PC-3 (cell line): Measurements from ENCODE around the gene DEFB127.

ENCODE experiments used
- EZH2 ChIP-seq: fragments of 300-600 bp; sonication (generic); IDR thresholded peaks from one replicate; pipeline ENCODE4 v1.6.1; 2017; ENCODE audit warnings: antibody characterized with exemption, mild to moderate bottlenecking, low read length; ENCODE audit not compliant: unreplicated experiment
- TF ChIP-seq, protein P1 (sequence below): fragments of 300-600 bp; sonication (generic); conservative IDR thresholded peaks from 2 replicates; pipeline ENCODE4 v1.5.1; 2017; ENCODE audit warnings: antibody characterized with exemption, low read depth, mild to moderate bottlenecking, low read length

DNA sequence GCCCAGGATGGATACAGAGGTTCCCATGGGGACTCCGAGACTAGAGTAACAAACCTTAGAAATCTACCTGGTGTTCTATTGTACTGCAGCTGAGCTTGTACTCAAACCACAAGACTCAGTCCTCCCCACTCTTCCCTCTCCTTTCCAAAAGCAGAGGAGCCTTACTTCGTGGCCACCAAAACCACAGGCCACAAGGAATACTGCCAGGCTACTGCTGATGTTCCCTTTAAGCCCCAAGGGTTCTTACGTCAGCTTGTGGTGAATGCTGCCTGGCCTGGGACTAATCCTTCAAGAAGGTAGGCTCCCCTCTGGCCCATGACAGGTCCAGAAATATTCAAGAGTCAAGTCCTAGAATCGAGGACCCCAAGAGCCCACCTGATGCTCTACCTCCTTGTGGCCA lies 42.7 kb downstream of the DEFB127 start:
- TF ChIP-seq, protein P1, sequence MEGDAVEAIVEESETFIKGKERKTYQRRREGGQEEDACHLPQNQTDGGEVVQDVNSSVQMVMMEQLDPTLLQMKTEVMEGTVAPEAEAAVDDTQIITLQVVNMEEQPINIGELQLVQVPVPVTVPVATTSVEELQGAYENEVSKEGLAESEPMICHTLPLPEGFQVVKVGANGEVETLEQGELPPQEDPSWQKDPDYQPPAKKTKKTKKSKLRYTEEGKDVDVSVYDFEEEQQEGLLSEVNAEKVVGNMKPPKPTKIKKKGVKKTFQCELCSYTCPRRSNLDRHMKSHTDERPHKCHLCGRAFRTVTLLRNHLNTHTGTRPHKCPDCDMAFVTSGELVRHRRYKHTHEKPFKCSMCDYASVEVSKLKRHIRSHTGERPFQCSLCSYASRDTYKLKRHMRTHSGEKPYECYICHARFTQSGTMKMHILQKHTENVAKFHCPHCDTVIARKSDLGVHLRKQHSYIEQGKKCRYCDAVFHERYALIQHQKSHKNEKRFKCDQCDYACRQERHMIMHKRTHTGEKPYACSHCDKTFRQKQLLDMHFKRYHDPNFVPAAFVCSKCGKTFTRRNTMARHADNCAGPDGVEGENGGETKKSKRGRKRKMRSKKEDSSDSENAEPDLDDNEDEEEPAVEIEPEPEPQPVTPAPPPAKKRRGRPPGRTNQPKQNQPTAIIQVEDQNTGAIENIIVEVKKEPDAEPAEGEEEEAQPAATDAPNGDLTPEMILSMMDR = no peak
- no peak for TF ChIP-seq EZH2
